GM12878 (cell line): ENCODE data around the gene TMEM41B. TPM values are rescaled to one million over a fixed set of nuclear protein-coding genes. Genes with fewer than 3 reads are reported as not detected.
A peak's percentile ranks its signal among the peaks of the same experiment; 100 is the strongest.

ENCODE experiments used
- ATAC-seq: fragments of 200-7000 bp; cut with Tn5 transposase; 3 replicates; pipeline ENCODE4 v1.9.1; 2020; ENCODE audit warnings: mild to moderate bottlenecking, moderate library complexity
- BruUV-seq: library from RNA; stranded (reverse); fragments of 400-500 nt; replicated peaks from 2 replicates; lab custom pipeline; 2021; lab: Mats Ljungman, UMichigan
- CTCF ChIA-PET: fragments of 300-600 bp; sonication (Branson Sonifier 250); formaldehyde crosslinking; extraction: SDS; loops from one replicate; lab custom pipeline; 2021; ENCODE audit warnings: inconsistent platforms; lab: Yijun Ruan, JAX
- POLR2A ChIA-PET: fragments of 350-600 bp; formaldehyde crosslinking; extraction: SDS; loops from one replicate; lab custom pipeline; 2021; ENCODE audit warnings: inconsistent platforms; lab: Charles Lee
- RAD21 ChIA-PET: fragments of 300-600 bp; sonication (Branson Sonifier 250); formaldehyde crosslinking; loops from one replicate; lab custom pipeline; 2023; ENCODE audit warnings: antibody characterized with exemption; ENCODE audit not compliant: unreplicated experiment; lab: Charles Lee
- SMC1A ChIA-PET: fragments of 300-600 bp; sonication (Branson Sonifier 250); formaldehyde crosslinking; loops from one replicate; lab custom pipeline; 2023; ENCODE audit not compliant: unreplicated experiment, uncharacterized antibody; lab: Charles Lee
- DNase-seq: peaks from one replicate; pipeline ENCODE4 v3.0.0-alpha.2; 2011; ENCODE audit warnings: low read depth, low spot score
- FAIRE-seq: peaks from 3 replicates; lab custom pipeline; 2011; peaks lifted over from hg19 to GRCh38; lab: Jason Lieb, UNC
- H2AFZ ChIP-seq: 2 replicates; pipeline ENCODE4 v1.6.0; 2011; ENCODE audit warnings: low read depth, low read length, control low read depth; ENCODE audit not compliant: control insufficient read depth
- H3K27ac ChIP-seq: 2 replicates; pipeline ENCODE4 v1.5.1; 2011; ENCODE audit warnings: control low read depth; ENCODE audit not compliant: control insufficient read depth, insufficient read depth
- H3K27me3 ChIP-seq, 2 experiments: replicated peaks in 1 of 2; 2 replicates each; pipeline versions ENCODE4 v1.6.0 to v1.6.1; 2011; ENCODE audit warnings: low read length in 1 of 2; ENCODE audit not compliant: control insufficient read depth in 2 of 2, insufficient read depth in 2 of 2
- H3K36me3 ChIP-seq, 2 experiments: 2 replicates each; pipeline ENCODE4 v1.5.1; 2011; ENCODE audit warnings: low read length in 1 of 2; ENCODE audit not compliant: control insufficient read depth in 2 of 2, insufficient read depth in 2 of 2
- H3K4me1 ChIP-seq: 2 replicates; pipeline ENCODE4 v1.6.1; 2011; ENCODE audit warnings: mild to moderate bottlenecking, low read length, moderate library complexity, mixed read lengths; ENCODE audit not compliant: control insufficient read depth, insufficient read depth
- H3K4me2 ChIP-seq: 2 replicates; pipeline ENCODE4 v1.6.0; 2011; ENCODE audit warnings: control low read depth; ENCODE audit not compliant: control insufficient read depth, insufficient read depth
- H3K4me3 ChIP-seq: fragments of 200-600 bp; sonication (generic); 2 replicates; pipeline ENCODE4 v1.5.1; 2016
- H3K79me2 ChIP-seq: 2 replicates; pipeline ENCODE4 v1.6.0; 2011; ENCODE audit warnings: low read length; ENCODE audit not compliant: control insufficient read depth, insufficient read depth
- H3K9ac ChIP-seq: 2 replicates; pipeline ENCODE4 v1.8.0; 2011; ENCODE audit warnings: low read length, control low read depth, mixed read lengths; ENCODE audit not compliant: control insufficient read depth, insufficient read depth
- H3K9me3 ChIP-seq: replicated peaks from 3 replicates; pipeline ENCODE4 v1.5.1; 2011; ENCODE audit warnings: mild to moderate bottlenecking, low read length; ENCODE audit not compliant: control insufficient read depth, insufficient read depth
- H4K20me1 ChIP-seq: 2 replicates; pipeline ENCODE4 v1.6.0; 2011; ENCODE audit not compliant: control insufficient read depth, insufficient read depth
- FOS ChIP-seq: IDR thresholded peaks from 3 replicates; pipeline ENCODE4 v1.6.1; 2011; ENCODE audit warnings: borderline replicate concordance; ENCODE audit not compliant: insufficient read length; ENCODE audit errors: extremely low read depth
- IRF5 ChIP-seq: fragments of 450-650 bp; IDR thresholded peaks from 2 replicates; pipeline ENCODE4 v1.6.1; 2017; ENCODE audit warnings: borderline replicate concordance
- JUND ChIP-seq: IDR thresholded peaks from 2 replicates; pipeline ENCODE4 v1.6.1; 2012; ENCODE audit warnings: low read depth, mild to moderate bottlenecking, low read length, improper control_type of control experiment, moderate library complexity
- PAX5 ChIP-seq: IDR thresholded peaks from 2 replicates; pipeline ENCODE4 v1.6.1; 2011; ENCODE audit warnings: low read depth, low read length, borderline replicate concordance
- POLR2AphosphoS2 ChIP-seq: IDR thresholded peaks from 2 replicates; pipeline ENCODE4 v1.6.1; 2011; ENCODE audit warnings: low read depth, mild to moderate bottlenecking, low read length, improper control_type of control experiment, moderate library complexity
- SMC3 ChIP-seq: IDR thresholded peaks from 2 replicates; pipeline ENCODE4 v1.6.1; 2011; ENCODE audit warnings: low read length, improper control_type of control experiment, borderline replicate concordance
- TCF12 ChIP-seq: IDR thresholded peaks from 2 replicates; pipeline ENCODE4 v1.6.1; 2011; ENCODE audit warnings: low read depth, mild to moderate bottlenecking, low read length
- WGBS: methylation state at CpG from one replicate; pipeline ENCODE4 v1.1.6; 2016; ENCODE audit warnings: low lambda C conversion rate; ENCODE audit not compliant: insufficient replicate concordance, insufficient coverage; ENCODE audit errors: missing lambda C conversion rate; 5-methylcytosine and 5-hydroxymethylcytosine counted together
- in situ Hi-C: fragments of 300-500 bp; cut with MboI; formaldehyde crosslinking; loops from 9 replicates; pipeline ENCODE4 v1.14.3; 2018; ENCODE audit warnings: mixed read lengths
- intact Hi-C: fragments of 100-400 bp; cut with micrococcal nuclease; formaldehyde crosslinking; loops from one replicate; pipeline ENCODE4 v1.14.2; 2022; ENCODE audit not compliant: unreplicated experiment
- polyA plus RNA-seq, 11 experiments: library from polyadenylated mRNA; depleted of rRNA in 4 of 11; unstranded in 6 of 11; stranded (reverse) in 5 of 11; fragments of >200 nt; fragmentation: Nextera tagmentation in 4 of 11; fragmentation: Illumina TruSeq in 1 of 11; extraction: Ambion mirVana in 4 of 11; extraction: Trizol in 1 of 11; gene quantifications; 1 replicate in 1 of 11; 2 replicates in 10 of 11; pipeline versions ENCODE4 v1.2.1 to v1.2.3, GENCODE V29; 2011 to 2016; ENCODE audit warnings: inconsistent platforms in 2 of 11, missing spikeins in 2 of 11, low read depth in 1 of 11
- total RNA-seq, 4 experiments: library from RNA; depleted of rRNA in 3 of 4; stranded (reverse); fragments of >200 nt in 3 of 4; fragmentation: Illumina TruSeq in 1 of 4; extraction: Trizol in 1 of 4; gene quantifications; 2 replicates each; pipeline versions ENCODE4 v1.2.1 to v1.2.3, GENCODE V29; 2013 to 2021

TMEM41B gene
- total and polyA plus RNA-seq, 10 of the 15 experiments (the other 5 are each of a cell fraction or from before 2014, with no cell fraction given): 8.0 to 31.0 (median 20.5) TPM

- ChIA-PET POLR2A (interaction anchor here (0.8 to 2.5 kb wide), 3 partner anchors 12 to 38 kb away, joined by 3 to 9 read pairs (median 7); no protein-coding TSS in a partner anchor), SMC1A (interaction anchor here (1.1 to 3.9 kb wide), 6 partner anchors 11 to 257 kb away, joined by 3 to 19 read pairs (median 4); no protein-coding TSS in a partner anchor), RAD21 (interaction anchor here (1.5 to 2.3 kb wide), 3 partner anchors 18 to 40 kb away, joined by 3 to 11 read pairs (median 5); no protein-coding TSS in a partner anchor), CTCF (interaction anchor here (1.3 to 1.5 kb wide), 3 partner anchors 11 to 119 kb away, joined by 3 to 5 read pairs (median 5); no protein-coding TSS in a partner anchor)
- WGBS: 90% methylated on average over 7 of the region's 7 CpGs
- H3K79me2 ChIP-seq: peaks cover 20% of the 10 kb centered on the region
- H3K9ac ChIP-seq: no peak overlapping the region
- no peaks in the 10 kb centered on the region for H3K36me3 ChIP-seq
- FAIRE-seq: no peak
- no TSS peak for BruUV-seq
- H4K20me1 ChIP-seq: no peaks in the 10 kb centered on the region
- peak overlapping the region; percentile 72 for H3K4me2 ChIP-seq
- H3K9me3 ChIP-seq: no peaks in the 10 kb centered on the region
- ATAC-seq: no peak
- H3K27ac ChIP-seq: no peak overlapping the region
- no peak overlapping the region; the same call in 1 of the 2 replicates for H3K4me3 ChIP-seq
- no peaks in the 10 kb centered on the region for H3K27me3 ChIP-seq
- peaks cover 30% of the 10 kb centered on the region for H3K4me1 ChIP-seq
- DNase-seq: no peak
- TF ChIP-seq TCF12: no peak
- no peak for TF ChIP-seq FOS
- no peak for TF ChIP-seq IRF5
- TF ChIP-seq POLR2AphosphoS2: no peak
- no peak for TF ChIP-seq SMC3
- TF ChIP-seq JUND: no peak
- no peak for TF ChIP-seq PAX5
- intact Hi-C loops: no loop called here
- H2AFZ ChIP-seq: no peak overlapping the region
- in situ Hi-C loops: no loop called here
These were observed 65.1 kb downstream of the TMEM41B start for GRCh38 chr11:9249252-9249651.
